T-helper 1 cell treated with Interleukin-12 subunit alpha and Interleukin-12 subunit beta and Interleukin-4 antibody, amounts not matched to agents 30 μg/mL and 1 μg/mL, for 36 hours (primary cell): ENCODE data around the gene DCUN1D2.

Experiments used
- H3K27ac Mint-ChIP-seq: one replicate; pipeline ENCODE4 v1.8.0; 2021; ENCODE audit warnings: mild to moderate bottlenecking, mixed read lengths
- H3K27me3 Mint-ChIP-seq: one replicate; pipeline ENCODE4 v1.8.0; 2021; ENCODE audit warnings: low read depth, mixed read lengths
- H3K36me3 Mint-ChIP-seq: one replicate; pipeline ENCODE4 v1.8.0; 2021; ENCODE audit warnings: low read depth, mixed read lengths
- H3K4me1 Mint-ChIP-seq: one replicate; pipeline ENCODE4 v1.8.0; 2021; ENCODE audit warnings: low read depth, mixed read lengths
- H3K4me3 Mint-ChIP-seq: one replicate; pipeline ENCODE4 v1.8.0; 2021; ENCODE audit warnings: mild to moderate bottlenecking, moderate library complexity, mixed read lengths
- H3K9me3 Mint-ChIP-seq: one replicate; pipeline ENCODE4 v1.8.0; 2021; ENCODE audit warnings: mixed read lengths

DCUN1D2 gene

DNA sequence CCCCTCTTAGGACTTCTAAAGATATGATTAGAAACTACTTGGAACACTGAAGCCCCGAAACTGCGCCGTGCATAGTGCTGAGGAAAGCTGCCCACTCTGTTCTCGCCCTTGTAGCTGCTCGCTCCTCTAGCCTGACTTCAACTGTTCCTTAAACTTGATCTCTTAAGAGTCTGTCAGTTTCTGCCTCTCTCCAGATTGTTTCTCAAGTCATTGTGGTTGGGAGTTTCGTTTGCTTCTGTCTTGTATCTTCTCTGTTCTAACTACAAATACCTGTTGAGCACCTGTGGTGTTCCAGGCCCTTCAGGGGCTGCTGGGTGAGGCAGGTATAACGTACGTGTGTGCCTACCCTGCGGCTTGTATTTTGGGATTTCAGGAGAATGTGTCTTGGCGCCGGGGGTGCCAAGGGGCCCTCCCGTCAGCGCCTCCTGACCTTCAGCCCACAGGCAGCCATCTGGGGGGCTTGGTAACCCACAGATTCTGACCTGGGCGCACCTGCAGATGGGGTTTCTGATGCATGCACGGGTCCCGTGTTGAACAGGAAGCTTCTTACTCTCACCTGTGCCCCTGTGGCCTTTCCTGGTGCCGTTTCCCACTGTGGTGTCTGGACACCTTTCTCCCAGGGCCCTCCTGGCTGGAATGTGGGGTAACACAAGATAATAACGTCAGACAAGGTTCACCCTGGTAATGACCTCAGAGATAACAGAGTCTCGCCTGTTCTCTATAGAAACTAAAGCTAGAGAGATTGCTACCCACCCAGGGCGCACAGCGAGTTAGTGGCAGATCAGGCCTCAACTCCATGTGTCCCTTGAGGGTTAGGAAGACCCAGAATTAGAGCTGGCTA lies 17.2 kb upstream of the DCUN1D2 start:
- H3K36me3 Mint-ChIP-seq, result peaks cover 18% of the 10 kb centered on the region
- no peak overlapping the region for H3K4me3 Mint-ChIP-seq
- H3K27me3 Mint-ChIP-seq, result no peaks in the 10 kb centered on the region
- H3K9me3 Mint-ChIP-seq, result no peaks in the 10 kb centered on the region
- H3K4me1 Mint-ChIP-seq, result no peaks in the 10 kb centered on the region
- H3K27ac Mint-ChIP-seq, result no peak overlapping the region

GRCh38 chr13:113506871-113507388 lies 16.4 kb upstream of the DCUN1D2 start:
- H3K36me3 Mint-ChIP-seq, result peaks cover 14% of the 10 kb centered on the region
- no peaks in the 10 kb centered on the region for H3K9me3 Mint-ChIP-seq
- no peaks in the 10 kb centered on the region for H3K4me1 Mint-ChIP-seq
- no peak overlapping the region for H3K27ac Mint-ChIP-seq
- no peak overlapping the region for H3K4me3 Mint-ChIP-seq
- no peaks in the 10 kb centered on the region for H3K27me3 Mint-ChIP-seq

DNA sequence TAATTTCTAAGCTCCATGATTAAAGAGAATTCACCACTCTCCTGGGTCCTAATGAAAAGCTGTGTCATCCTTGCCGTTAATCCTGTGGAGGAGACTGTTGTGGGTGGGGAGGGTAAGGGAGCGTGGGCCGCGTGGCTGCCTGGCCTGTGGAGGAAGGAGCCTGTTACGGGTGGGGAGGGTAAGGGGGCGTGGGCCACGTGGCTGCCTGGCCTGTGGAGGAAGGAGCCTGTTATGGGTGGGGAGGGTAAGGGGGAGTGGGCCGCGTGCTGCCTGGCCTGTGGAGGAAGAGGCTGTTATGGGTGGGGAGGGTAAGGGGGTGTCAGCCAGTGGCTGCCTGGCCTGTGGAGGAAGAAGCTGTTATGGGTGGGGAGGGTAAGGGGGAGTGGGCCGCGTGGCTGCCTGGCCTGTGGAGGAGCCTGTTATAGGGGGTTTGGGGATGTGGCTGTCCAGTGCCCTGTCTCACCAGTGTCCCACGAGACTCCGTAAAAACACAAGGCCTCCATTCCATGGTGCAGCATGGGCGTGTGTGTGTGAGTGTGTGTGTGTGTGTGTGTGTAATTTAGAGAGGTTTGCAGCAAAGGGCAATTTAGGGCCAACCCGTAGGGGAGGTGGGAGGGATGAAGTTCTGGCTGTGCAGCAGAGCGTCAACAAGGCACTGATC lies 15.6 kb upstream of the DCUN1D2 start:
- H3K4me3 Mint-ChIP-seq, result no peak overlapping the region
- no peaks in the 10 kb centered on the region for H3K9me3 Mint-ChIP-seq
- peaks cover 14% of the 10 kb centered on the region for H3K36me3 Mint-ChIP-seq
- H3K4me1 Mint-ChIP-seq, result no peaks in the 10 kb centered on the region
- H3K27me3 Mint-ChIP-seq, result no peaks in the 10 kb centered on the region
- H3K27ac Mint-ChIP-seq, result no peak overlapping the region

- peaks cover 32% of the 10 kb centered on the region for H3K36me3 Mint-ChIP-seq
- peaks cover 3% of the 10 kb centered on the region for H3K4me1 Mint-ChIP-seq
- no peaks in the 10 kb centered on the region for H3K9me3 Mint-ChIP-seq
- H3K4me3 Mint-ChIP-seq, result no peak overlapping the region
- H3K27ac Mint-ChIP-seq, result no peak overlapping the region
- H3K27me3 Mint-ChIP-seq, result no peaks in the 10 kb centered on the region
Observed at GRCh38 chr13:113502686-113503085, 12.2 kb upstream of the DCUN1D2 start.

DNA sequence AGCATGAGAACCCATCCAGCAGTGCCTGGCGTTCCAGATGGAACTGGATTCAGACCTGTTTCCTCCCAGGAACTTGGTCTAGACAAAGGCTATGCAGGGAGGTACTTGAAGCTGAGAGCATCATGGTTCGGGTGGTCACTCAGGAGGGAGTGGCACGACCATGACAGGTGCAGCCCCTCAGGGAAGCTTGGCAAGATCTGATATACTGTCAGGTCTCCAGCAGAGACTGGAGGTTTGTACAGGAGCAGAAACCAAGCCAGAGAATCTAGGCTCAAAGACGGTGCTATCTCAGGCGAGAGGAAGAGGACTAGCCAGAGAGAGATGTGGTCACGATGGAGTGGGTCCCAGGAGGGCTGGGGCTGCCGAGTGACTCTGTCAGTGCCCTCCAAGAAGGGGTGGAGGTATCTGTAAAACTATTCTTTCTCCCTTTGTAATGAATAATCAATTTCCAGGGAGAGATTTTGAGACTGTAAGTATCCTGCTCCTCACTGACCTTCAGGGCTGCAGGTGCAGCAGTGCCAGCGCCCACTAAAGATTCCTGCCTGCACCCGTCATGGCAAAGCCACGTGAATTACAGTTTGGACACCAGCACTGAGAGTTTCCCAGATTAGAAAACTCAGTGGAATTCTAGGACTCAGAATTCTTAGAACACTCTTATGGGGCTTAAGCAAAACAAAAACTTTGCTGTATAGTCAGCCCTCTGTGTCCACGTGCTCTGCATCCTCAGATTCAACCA lies 10.2 kb upstream of the DCUN1D2 start:
- Mint-ChIP-seq H3K27ac (no peak overlapping the region), H3K9me3 (no peaks in the 10 kb centered on the region), H3K27me3 (no peaks in the 10 kb centered on the region), H3K36me3 (peaks cover 32% of the 10 kb centered on the region), H3K4me1 (peaks cover 10% of the 10 kb centered on the region), H3K4me3 (no peak overlapping the region)

- Mint-ChIP-seq H3K4me3 (no peak overlapping the region), H3K36me3 (peaks cover 28% of the 10 kb centered on the region), H3K4me1 (peaks cover 11% of the 10 kb centered on the region), H3K27me3 (no peaks in the 10 kb centered on the region), H3K9me3 (no peaks in the 10 kb centered on the region), H3K27ac (no peak overlapping the region)
Observed at GRCh38 chr13:113499936-113500335, 9.4 kb upstream of the DCUN1D2 start.

GRCh38 chr13:113498905-113499304 lies 8.4 kb upstream of the DCUN1D2 start:
- H3K36me3 Mint-ChIP-seq, result peaks cover 26% of the 10 kb centered on the region

GRCh38 chr13:113497217-113497616 lies 6.7 kb upstream of the DCUN1D2 start:
- Mint-ChIP-seq H3K36me3 (peaks cover 22% of the 10 kb centered on the region), H3K27me3 (no peaks in the 10 kb centered on the region), H3K4me1 (peaks cover 24% of the 10 kb centered on the region), H3K4me3 (no peak overlapping the region), H3K9me3 (no peaks in the 10 kb centered on the region), H3K27ac (no peak overlapping the region)

More at GRCh38 chr13:113498905-113499304, 8.4 kb upstream of the DCUN1D2 start:
- no peaks in the 10 kb centered on the region for H3K9me3 Mint-ChIP-seq
- no peaks in the 10 kb centered on the region for H3K27me3 Mint-ChIP-seq
- no peak overlapping the region for H3K4me3 Mint-ChIP-seq
- peaks cover 11% of the 10 kb centered on the region for H3K4me1 Mint-ChIP-seq
- no peak overlapping the region for H3K27ac Mint-ChIP-seq

DNA sequence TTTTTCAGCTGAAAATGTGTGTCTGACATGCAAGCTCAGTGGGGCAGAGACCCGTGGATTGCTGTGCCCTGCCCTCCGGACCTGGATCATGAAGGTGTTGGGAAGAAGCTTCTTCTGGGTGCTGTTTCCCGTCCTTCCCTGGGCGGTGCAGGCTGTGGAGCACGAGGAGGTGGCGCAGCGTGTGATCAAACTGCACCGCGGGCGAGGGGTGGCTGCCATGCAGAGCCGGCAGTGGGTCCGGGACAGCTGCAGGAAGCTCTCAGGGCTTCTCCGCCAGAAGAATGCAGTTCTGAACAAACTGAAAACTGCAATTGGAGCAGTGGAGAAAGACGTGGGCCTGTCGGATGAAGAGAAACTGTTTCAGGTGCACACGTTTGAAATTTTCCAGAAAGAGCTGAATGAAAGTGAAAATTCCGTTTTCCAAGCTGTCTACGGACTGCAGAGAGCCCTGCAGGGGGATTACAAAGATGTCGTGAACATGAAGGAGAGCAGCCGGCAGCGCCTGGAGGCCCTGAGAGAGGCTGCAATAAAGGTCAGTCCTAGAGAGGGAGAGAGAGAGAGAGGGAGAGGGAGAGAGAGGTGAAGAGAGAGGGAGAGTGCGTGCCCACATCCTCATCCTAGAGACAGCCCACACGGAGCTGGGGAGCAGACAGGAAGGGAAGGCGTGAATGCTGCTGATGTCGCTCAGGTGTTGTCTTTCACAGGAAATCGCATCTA lies 5.1 kb upstream of the DCUN1D2 start:
- Mint-ChIP-seq H3K4me1 (peaks cover 24% of the 10 kb centered on the region), H3K36me3 (peaks cover 22% of the 10 kb centered on the region), H3K4me3 (peak overlapping the region; percentile 27)

DNA sequence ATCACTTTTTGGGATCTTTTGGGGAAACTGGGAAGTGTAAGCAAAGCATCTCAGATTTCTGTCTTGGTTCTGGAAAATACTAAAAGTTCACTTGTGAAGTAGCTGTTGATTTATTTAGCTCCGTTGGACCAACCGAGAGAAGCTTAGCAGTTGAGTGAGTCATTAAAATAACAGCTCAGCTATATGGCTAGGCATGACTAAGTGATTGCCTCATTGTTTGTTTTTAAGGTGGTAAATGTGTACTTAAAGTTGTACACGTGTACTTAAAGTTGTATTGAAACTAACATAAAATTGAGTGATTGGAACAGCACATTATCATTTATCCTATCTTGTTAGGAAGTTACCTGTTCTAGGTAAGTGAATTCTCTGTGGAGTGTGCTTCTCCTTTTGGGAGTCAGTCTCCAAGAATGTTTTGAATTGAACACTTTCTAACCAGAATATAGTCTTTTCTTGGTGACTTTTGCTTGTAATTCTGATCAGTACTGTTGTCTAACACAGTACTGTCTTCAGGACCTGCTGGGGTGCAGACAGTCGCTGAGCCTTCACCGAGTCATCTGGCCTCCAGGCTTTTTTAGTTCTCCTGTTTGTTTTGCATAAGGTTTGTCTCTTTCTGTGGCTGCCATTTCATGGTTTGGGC lies 2.9 kb upstream of the DCUN1D2 start:
- peak overlapping the region; percentile 74 for H3K27ac Mint-ChIP-seq
- no peaks in the 10 kb centered on the region for H3K27me3 Mint-ChIP-seq
- peaks cover 9% of the 10 kb centered on the region for H3K36me3 Mint-ChIP-seq
- no peaks in the 10 kb centered on the region for H3K9me3 Mint-ChIP-seq
- H3K4me1 Mint-ChIP-seq, result peaks cover 37% of the 10 kb centered on the region
- peak overlapping the region; percentile 39 for H3K4me3 Mint-ChIP-seq

More for the DNA sequence above, 5.1 kb upstream of the DCUN1D2 start:
- H3K9me3 Mint-ChIP-seq, result no peaks in the 10 kb centered on the region
- no peaks in the 10 kb centered on the region for H3K27me3 Mint-ChIP-seq
- no peak overlapping the region for H3K27ac Mint-ChIP-seq

DNA sequence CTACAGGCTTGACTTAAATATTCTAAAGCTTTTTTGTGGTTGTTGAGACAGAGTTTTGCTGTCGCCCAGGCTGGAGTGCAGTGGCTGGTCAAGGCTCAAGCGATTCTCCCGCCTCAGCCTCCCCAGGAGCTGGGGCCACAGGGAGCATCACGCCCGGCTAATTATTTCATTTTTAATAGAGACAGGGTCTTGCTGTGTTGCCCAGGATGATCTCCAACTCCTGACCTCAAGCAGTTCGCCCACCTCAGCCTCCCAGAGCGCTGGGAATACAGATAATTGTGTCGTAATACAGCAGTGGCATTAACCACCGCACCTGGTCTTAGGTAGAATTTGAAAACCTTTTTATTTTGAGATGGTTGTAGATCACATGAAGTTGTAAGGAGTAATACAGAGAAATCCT lies 1.5 kb upstream of the DCUN1D2 start:
- Mint-ChIP-seq H3K36me3 (peaks cover 4% of the 10 kb centered on the region), H3K4me1 (peaks cover 37% of the 10 kb centered on the region), H3K9me3 (no peaks in the 10 kb centered on the region), H3K27me3 (no peaks in the 10 kb centered on the region), H3K27ac (peak overlapping the region; percentile 62), H3K4me3 (peak overlapping the region; percentile 82)

- peaks cover 4% of the 10 kb centered on the region for H3K36me3 Mint-ChIP-seq
- peak overlapping the region; percentile 82 for H3K4me3 Mint-ChIP-seq
- H3K27ac Mint-ChIP-seq, result peak overlapping the region; percentile 62
- H3K9me3 Mint-ChIP-seq, result no peaks in the 10 kb centered on the region
- H3K4me1 Mint-ChIP-seq, result peaks cover 35% of the 10 kb centered on the region
- H3K27me3 Mint-ChIP-seq, result no peaks in the 10 kb centered on the region
Observed at GRCh38 chr13:113491418-113491883, 940 bp upstream of the DCUN1D2 start.

DNA sequence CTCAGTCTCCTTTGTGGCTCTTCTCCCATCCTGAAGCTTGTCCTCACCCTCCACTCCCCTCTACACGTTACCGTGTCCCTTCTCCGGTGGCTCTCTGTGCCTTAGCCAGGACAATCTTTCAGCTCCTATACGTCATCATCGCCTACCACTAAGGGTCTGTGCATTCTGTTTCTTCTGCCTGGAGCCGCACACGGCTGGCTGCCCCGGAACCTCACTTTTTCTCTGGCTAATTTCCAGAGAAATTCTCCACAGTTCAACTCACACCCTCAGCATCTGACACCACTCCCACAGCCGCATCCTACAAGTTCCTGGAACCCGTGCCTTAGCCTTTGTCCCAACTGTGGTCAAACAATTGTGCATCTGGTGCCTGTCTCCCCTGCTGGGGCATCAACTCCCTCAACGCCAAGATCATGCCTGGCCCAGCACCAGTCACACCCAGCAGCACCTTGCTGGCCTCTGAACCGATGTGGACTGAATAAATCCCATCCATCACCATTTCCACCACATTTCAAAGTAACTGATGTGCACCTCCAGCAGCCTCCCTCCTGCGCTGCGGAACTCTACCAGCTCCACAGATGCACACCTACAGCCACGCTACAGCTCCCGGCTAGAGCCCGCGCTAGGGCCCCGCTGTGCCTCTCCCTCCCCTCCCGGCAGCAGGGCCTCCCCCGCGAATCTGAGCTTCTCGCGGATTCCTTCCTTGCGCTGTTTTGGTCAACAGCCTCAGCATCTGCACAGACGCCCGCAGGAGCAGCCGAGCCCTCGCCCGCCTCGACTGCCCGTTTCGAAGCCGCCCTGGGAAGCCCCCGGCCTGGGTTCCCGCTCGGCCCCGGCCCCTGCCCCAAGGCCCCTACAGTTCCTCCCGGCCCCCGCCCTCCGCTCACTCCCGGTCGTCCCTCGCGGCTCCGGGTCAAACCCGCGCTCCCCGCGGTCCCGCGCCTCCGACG lies 689 bp downstream of the DCUN1D2 start:
- Mint-ChIP-seq H3K4me1 (peaks cover 33% of the 10 kb centered on the region), H3K36me3 (no peaks in the 10 kb centered on the region), H3K4me3 (peak overlapping the region; percentile 91), H3K9me3 (no peaks in the 10 kb centered on the region), H3K27ac (peak overlapping the region; percentile 64), H3K27me3 (no peaks in the 10 kb centered on the region)
